Gastrocnemius medialis (tissue), 4 donors: Measurements from ENCODE around the gene LIN28B.

Experiments used
- POLR2A ChIP-seq, 2 donors: fragments of 450-650 bp; IDR thresholded peaks; one replicate each; pipeline ENCODE4 v1.6.1; 2017; ENCODE audit warnings: antibody characterized with exemption in 2 of 2, mild to moderate bottlenecking in 2 of 2, moderate library complexity in 2 of 2
- TF ChIP-seq, protein P1 (sequence below), 5 experiments: fragments of 450-650 bp in 3 of 5; fragments of 200-600 bp in 2 of 5; sonication (generic) in 2 of 5; IDR thresholded peaks in 4 of 5; conservative IDR thresholded peaks in 1 of 5; 1 replicate in 4 of 5; 2 replicates in 1 of 5; pipeline ENCODE4 v1.5.1; 2016 to 2019; ENCODE audit warnings: antibody characterized with exemption in 5 of 5, mild to moderate bottlenecking in 3 of 5, moderate library complexity in 3 of 5

DNA sequence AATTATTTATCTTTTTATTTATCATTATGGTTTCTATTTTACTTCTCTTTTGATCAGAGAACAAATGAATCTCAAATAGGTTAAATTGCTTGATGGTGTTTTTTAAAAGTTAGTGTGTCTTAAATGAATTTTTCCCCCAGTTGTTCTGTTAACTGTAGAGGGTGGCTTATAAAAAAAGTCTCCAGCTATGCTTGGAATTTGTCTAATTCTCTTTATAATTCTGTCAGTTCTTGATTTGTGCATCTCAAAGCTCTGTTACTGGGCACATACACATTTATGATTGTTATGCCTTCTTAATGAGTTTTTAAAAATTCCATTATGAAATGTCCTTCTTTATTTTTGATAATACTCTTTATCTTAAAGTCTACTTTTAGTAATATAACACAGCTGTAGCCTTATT lies 58.0 kb downstream of the LIN28B start:
- TF ChIP-seq, protein P1, sequence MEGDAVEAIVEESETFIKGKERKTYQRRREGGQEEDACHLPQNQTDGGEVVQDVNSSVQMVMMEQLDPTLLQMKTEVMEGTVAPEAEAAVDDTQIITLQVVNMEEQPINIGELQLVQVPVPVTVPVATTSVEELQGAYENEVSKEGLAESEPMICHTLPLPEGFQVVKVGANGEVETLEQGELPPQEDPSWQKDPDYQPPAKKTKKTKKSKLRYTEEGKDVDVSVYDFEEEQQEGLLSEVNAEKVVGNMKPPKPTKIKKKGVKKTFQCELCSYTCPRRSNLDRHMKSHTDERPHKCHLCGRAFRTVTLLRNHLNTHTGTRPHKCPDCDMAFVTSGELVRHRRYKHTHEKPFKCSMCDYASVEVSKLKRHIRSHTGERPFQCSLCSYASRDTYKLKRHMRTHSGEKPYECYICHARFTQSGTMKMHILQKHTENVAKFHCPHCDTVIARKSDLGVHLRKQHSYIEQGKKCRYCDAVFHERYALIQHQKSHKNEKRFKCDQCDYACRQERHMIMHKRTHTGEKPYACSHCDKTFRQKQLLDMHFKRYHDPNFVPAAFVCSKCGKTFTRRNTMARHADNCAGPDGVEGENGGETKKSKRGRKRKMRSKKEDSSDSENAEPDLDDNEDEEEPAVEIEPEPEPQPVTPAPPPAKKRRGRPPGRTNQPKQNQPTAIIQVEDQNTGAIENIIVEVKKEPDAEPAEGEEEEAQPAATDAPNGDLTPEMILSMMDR (IDR thresholded peaks at IDR 0.05 in 4 of 5, conservative IDR thresholded peaks at IDR 0.05 in 1 of 5), result no peak
- no peak for TF ChIP-seq POLR2A (IDR thresholded peaks at IDR 0.05)
